Transverse colon (tissue), 4 donors: Measurements from ENCODE around the gene SYPL1.
A peak's percentile ranks its signal among the peaks of the same experiment; 100 is the strongest.

Experiments
- CTCF ChIP-seq, 5 experiments: fragments of 200-600 bp in 3 of 5; fragments of 450-650 bp in 2 of 5; sonication (generic) in 3 of 5; IDR thresholded peaks; 1 replicate in 2 of 5; 2 replicates in 3 of 5; pipeline ENCODE4 v1.5.1; 2016 to 2017; ENCODE audit warnings: antibody characterized with exemption in 5 of 5, inconsistent platforms in 3 of 5, mild to moderate bottlenecking in 2 of 5, moderate library complexity in 1 of 5
- POLR2A ChIP-seq: fragments of 450-650 bp; IDR thresholded peaks from one replicate; pipeline ENCODE4 v1.6.1; 2016; ENCODE audit warnings: antibody characterized with exemption, mild to moderate bottlenecking, moderate library complexity
- POLR2AphosphoS5 ChIP-seq, 3 donors: sonication (generic); formaldehyde crosslinking; IDR thresholded peaks; one replicate each; pipeline ENCODE4 v1.6.1; 2016; ENCODE audit warnings: antibody characterized with exemption in 3 of 3

GRCh38 chr7:106068538-106068961 lies 43.6 kb downstream of the SYPL1 start:
- TF ChIP-seq CTCF (IDR thresholded peaks at IDR 0.05) (no peak), POLR2A (no peak), POLR2AphosphoS5 (IDR thresholded peaks at IDR 0.05) (peak; percentile 9 to 82 (median 68))
